PC-3 (cell line): ENCODE measurements around the gene HENMT1. TPM values are rescaled to one million over a fixed set of nuclear protein-coding genes. Genes with fewer than 3 reads are reported as not detected.
"Not testable (repeated sequence)": the region's sequence is repeated elsewhere in the genome, so short reads cannot be mapped to it uniquely, and the experiment has no call there.

Source experiments
- ATAC-seq: fragments of 200-7000 bp; cut with Tn5 transposase; 2 replicates; pipeline ENCODE4 v1.9.1; 2020; ENCODE audit warnings: mild to moderate bottlenecking, moderate library complexity
- BruUV-seq: library from RNA; stranded (reverse); fragments of 400-500 nt; replicated peaks from 2 replicates; lab custom pipeline; 2021; lab: Mats Ljungman, UMichigan
- CTCF ChIA-PET: fragments of 300-600 bp; sonication (Branson Sonifier 250); formaldehyde crosslinking; loops from one replicate; lab custom pipeline; 2022; ENCODE audit warnings: antibody characterized with exemption; lab: Charles Lee
- POLR2A ChIA-PET: fragments of 300-600 bp; sonication (Branson Sonifier 250); formaldehyde crosslinking; loops from one replicate; lab custom pipeline; 2022; ENCODE audit warnings: antibody characterized with exemption; ENCODE audit not compliant: unreplicated experiment; lab: Charles Lee
- DNase-seq: peaks from one replicate; pipeline ENCODE4 v3.0.0-alpha.2; 2015
- H2AFZ ChIP-seq: fragments of 300-600 bp; sonication (generic); 2 replicates; pipeline ENCODE4 v1.6.0; 2016; ENCODE audit warnings: antibody characterized with exemption, low read length
- H3F3A ChIP-seq: fragments of 300-600 bp; sonication (generic); one replicate; pipeline ENCODE4 v1.6.0; 2017; ENCODE audit warnings: antibody characterized with exemption, low read length, control low read depth, mild to moderate bottlenecking; ENCODE audit not compliant: unreplicated experiment
- H3K27ac ChIP-seq: fragments of 300-600 bp; sonication (generic); 2 replicates; pipeline ENCODE4 v1.5.1; 2016; ENCODE audit warnings: mild to moderate bottlenecking, low read length
- H3K27me3 ChIP-seq: fragments of 300-600 bp; sonication (generic); 2 replicates; pipeline ENCODE4 v1.6.1; 2016; ENCODE audit warnings: low read length, mixed read lengths
- H3K36me3 ChIP-seq: fragments of 300-600 bp; sonication (generic); 2 replicates; pipeline ENCODE4 v1.6.1; 2016; ENCODE audit warnings: low read depth, mixed run types, low read length, mixed read lengths
- H3K4me1 ChIP-seq: fragments of 300-600 bp; sonication (generic); 2 replicates; pipeline ENCODE4 v1.5.1; 2016; ENCODE audit warnings: low read length; ENCODE audit not compliant: insufficient read depth
- H3K4me2 ChIP-seq: fragments of 300-600 bp; sonication (generic); 2 replicates; pipeline ENCODE4 v1.6.0; 2016; ENCODE audit warnings: low read length
- H3K4me3 ChIP-seq: fragments of 300-600 bp; sonication (generic); 2 replicates; pipeline ENCODE4 v1.5.1; 2016; ENCODE audit warnings: mild to moderate bottlenecking, low read length, mixed read lengths
- H3K79me2 ChIP-seq: fragments of 300-600 bp; sonication (generic); 2 replicates; pipeline ENCODE4 v1.6.1; 2017; ENCODE audit warnings: low read length, mixed read lengths
- H3K9ac ChIP-seq: fragments of 300-600 bp; sonication (generic); 2 replicates; pipeline ENCODE4 v1.6.0; 2016; ENCODE audit warnings: mild to moderate bottlenecking, low read length
- H3K9me2 ChIP-seq: fragments of 300-600 bp; sonication (generic); replicated peaks from 2 replicates; pipeline ENCODE4 v1.6.1; 2016; ENCODE audit warnings: mixed run types, low read length, mixed read lengths
- H3K9me3 ChIP-seq: fragments of 300-600 bp; sonication (generic); 2 replicates; pipeline ENCODE4 v1.6.1; 2016; ENCODE audit warnings: low read length, mixed read lengths
- H4K20me1 ChIP-seq: fragments of 300-600 bp; sonication (generic); 2 replicates; pipeline ENCODE4 v1.6.1; 2016; ENCODE audit warnings: low read length, mixed read lengths
- EZH2 ChIP-seq: fragments of 300-600 bp; sonication (generic); IDR thresholded peaks from one replicate; pipeline ENCODE4 v1.6.1; 2017; ENCODE audit warnings: antibody characterized with exemption, mild to moderate bottlenecking, low read length; ENCODE audit not compliant: unreplicated experiment
- EZH2phosphoT487 ChIP-seq: fragments of 300-600 bp; sonication (generic); IDR thresholded peaks from 2 replicates; pipeline ENCODE4 v1.6.1; 2018; ENCODE audit warnings: mild to moderate bottlenecking, antibody characterized with exemption, low read length, borderline replicate concordance
- intact Hi-C: fragments of 100-400 bp; cut with micrococcal nuclease; formaldehyde crosslinking; loops from 2 replicates; pipeline ENCODE4 v1.9.0; 2023
- total RNA-seq: library from RNA; depleted of rRNA; stranded (reverse); fragments of >200 nt; gene quantifications from 2 replicates; pipeline ENCODE4 v1.2.3, GENCODE V29; 2014
- TF ChIP-seq, protein P1 (sequence below): fragments of 300-600 bp; sonication (generic); conservative IDR thresholded peaks from 2 replicates; pipeline ENCODE4 v1.5.1; 2017; ENCODE audit warnings: antibody characterized with exemption, low read depth, mild to moderate bottlenecking, low read length

Gene HENMT1
- total RNA-seq, 1 experiment from 2014 or later: 1.3 TPM

DNA sequence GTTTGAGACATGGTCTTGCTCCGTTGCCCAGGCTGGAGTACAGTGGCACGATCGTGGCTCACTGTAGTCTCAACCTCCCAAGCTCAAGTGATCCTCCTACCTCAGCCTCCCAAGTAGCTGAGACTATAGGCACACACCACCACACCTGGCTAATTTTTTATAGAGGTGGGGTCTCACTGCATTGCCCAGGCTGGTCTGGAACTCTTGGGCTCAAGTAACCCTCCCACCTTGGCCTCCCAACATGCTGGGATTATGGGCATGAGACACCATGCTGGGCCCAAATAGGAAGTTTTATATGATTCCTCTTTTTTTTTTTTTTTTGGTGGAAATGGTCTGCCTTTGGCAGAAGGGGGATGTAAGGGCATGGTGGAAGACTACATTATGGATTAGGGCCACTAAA, 45.8 kb upstream of the HENMT1 start:
- DNase-seq (no peak), ATAC-seq (no peak)
- ChIA-PET CTCF (no interaction called here), POLR2A (no interaction called here)
- TF ChIP-seq EZH2phosphoT487: no peak
- TF ChIP-seq, protein P1, sequence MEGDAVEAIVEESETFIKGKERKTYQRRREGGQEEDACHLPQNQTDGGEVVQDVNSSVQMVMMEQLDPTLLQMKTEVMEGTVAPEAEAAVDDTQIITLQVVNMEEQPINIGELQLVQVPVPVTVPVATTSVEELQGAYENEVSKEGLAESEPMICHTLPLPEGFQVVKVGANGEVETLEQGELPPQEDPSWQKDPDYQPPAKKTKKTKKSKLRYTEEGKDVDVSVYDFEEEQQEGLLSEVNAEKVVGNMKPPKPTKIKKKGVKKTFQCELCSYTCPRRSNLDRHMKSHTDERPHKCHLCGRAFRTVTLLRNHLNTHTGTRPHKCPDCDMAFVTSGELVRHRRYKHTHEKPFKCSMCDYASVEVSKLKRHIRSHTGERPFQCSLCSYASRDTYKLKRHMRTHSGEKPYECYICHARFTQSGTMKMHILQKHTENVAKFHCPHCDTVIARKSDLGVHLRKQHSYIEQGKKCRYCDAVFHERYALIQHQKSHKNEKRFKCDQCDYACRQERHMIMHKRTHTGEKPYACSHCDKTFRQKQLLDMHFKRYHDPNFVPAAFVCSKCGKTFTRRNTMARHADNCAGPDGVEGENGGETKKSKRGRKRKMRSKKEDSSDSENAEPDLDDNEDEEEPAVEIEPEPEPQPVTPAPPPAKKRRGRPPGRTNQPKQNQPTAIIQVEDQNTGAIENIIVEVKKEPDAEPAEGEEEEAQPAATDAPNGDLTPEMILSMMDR: no peak
- TF ChIP-seq EZH2: no peak
- Histone ChIP-seq H3K4me2 (no peak overlapping the region), H3F3A (peaks cover 9% of the 10 kb centered on the region), H3K4me3 (no peak overlapping the region), H3K4me1 (peaks cover 16% of the 10 kb centered on the region), H3K36me3 (peaks cover 3% of the 10 kb centered on the region), H3K9me2 (no peaks in the 10 kb centered on the region), H3K9me3 (no peaks in the 10 kb centered on the region), H4K20me1 (no peaks in the 10 kb centered on the region), H3K79me2 (no peaks in the 10 kb centered on the region), H3K27ac (no peak overlapping the region), H3K27me3 (no peaks in the 10 kb centered on the region), H2AFZ (no peak overlapping the region), H3K9ac (no peak overlapping the region)
- intact Hi-C loops: no loop called here
- BruUV-seq: no TSS peak

DNA sequence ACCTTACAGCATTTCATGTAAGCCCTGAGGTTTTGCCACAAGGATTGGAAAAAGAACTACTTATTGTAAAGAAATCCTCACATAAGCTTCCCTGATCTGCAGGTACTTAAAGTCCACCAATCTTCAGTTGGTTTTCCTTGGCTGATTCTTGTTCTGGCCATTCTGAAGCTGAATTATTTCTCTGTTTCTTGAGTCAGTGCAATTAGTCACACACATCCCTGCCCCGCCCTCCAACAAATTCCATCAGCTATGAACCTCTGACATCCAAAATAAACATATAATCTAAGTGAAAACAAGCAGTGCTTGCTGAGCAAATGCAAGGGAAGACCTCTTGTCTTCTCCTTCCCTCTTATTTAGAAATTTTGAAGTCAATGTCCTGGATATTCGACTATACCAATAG, 43.6 kb upstream of the HENMT1 start:
- Histone ChIP-seq H3K27ac (peak overlapping the region; percentile 17; the same call in 1 of the 2 replicates), H3K4me3 (no peak overlapping the region), H3K9me3 (no peaks in the 10 kb centered on the region), H3F3A (peaks cover 22% of the 10 kb centered on the region), H3K9me2 (no peaks in the 10 kb centered on the region), H3K27me3 (no peaks in the 10 kb centered on the region), H3K79me2 (no peaks in the 10 kb centered on the region), H3K36me3 (peaks cover 24% of the 10 kb centered on the region), H3K4me2 (peak overlapping the region; percentile 54), H2AFZ (no peak overlapping the region), H3K9ac (no peak overlapping the region), H4K20me1 (no peaks in the 10 kb centered on the region), H3K4me1 (peaks cover 16% of the 10 kb centered on the region)
- POLR2A ChIA-PET: interaction anchor here (0.7 kb wide), 1 partner anchor 675 kb away, joined by 3 read pairs; no protein-coding TSS in a partner anchor
- peak; percentile 91 for ATAC-seq
- TF ChIP-seq EZH2phosphoT487 (no peak), EZH2 (no peak)
- TF ChIP-seq, protein P1: no peak
- intact Hi-C loops: loop anchor here (1.0 kb wide), 1 partner anchor 42 kb away; the partner anchor contains the start of gene STXBP3
- BruUV-seq: no TSS peak
- DNase-seq: peak; percentile 78
- CTCF ChIA-PET: no interaction called here

DNA sequence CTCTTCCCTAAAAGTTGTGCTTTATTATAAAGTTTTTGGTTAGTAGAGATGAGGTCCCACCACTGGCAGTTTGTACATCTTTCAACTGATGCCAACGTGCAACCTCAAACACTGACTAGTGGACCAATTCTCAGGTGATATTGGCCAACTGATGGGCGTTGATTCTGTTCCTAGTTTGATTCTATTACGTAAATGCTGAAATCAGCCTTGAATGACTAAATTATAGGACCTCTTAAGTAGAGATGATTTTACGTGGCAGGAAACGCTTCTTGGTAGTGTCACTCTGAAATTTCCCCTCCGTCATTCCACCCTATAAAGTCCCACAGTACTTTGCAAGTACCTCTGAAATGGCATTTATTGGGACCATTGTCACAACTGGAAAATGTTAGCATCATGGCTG, 43.0 kb upstream of the HENMT1 start:
- DNase-seq: peak; percentile 8
- Histone ChIP-seq H3K4me2 (peak overlapping the region; percentile 54), H3K27me3 (no peaks in the 10 kb centered on the region), H3K79me2 (no peaks in the 10 kb centered on the region), H3K4me1 (peaks cover 16% of the 10 kb centered on the region), H4K20me1 (no peaks in the 10 kb centered on the region), H3K9me3 (no peaks in the 10 kb centered on the region), H3K9ac (no peak overlapping the region), H3K27ac (peak overlapping the region; percentile 17; the same call in 1 of the 2 replicates), H3K36me3 (peaks cover 29% of the 10 kb centered on the region), H2AFZ (no peak overlapping the region), H3K4me3 (no peak overlapping the region), H3F3A (peaks cover 22% of the 10 kb centered on the region), H3K9me2 (no peaks in the 10 kb centered on the region)
- no TSS peak for BruUV-seq
- ATAC-seq: peak; percentile 30
- ChIA-PET CTCF (no interaction called here), POLR2A (no interaction called here)
- no peak for TF ChIP-seq EZH2phosphoT487
- TF ChIP-seq, protein P1: no peak
- TF ChIP-seq EZH2: no peak
- intact Hi-C loops: loop anchor here (1.0 kb wide), 1 partner anchor 42 kb away; the partner anchor contains the start of gene STXBP3

DNA sequence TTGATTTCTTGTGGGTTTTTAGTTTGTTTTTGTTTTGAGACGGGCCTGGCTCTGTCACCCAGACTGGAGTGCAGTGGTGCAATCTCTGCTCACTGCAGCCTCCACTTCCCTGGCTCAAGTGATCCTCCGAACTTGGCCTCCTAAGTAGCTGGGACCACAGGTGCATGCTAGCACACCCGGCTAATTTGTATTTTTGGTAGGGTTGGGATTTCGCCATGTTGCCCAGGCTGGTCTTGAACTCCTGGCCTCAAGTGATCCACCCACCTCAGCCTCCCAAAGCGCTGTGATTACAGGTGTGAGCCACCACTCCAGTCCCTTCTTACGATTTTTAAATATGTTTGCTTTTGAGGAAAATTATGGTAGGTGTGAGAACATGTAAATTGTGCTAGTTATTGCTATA, 41.2 kb upstream of the HENMT1 start:
- H2AFZ ChIP-seq, H3K4me3 ChIP-seq, H3K4me2 ChIP-seq, H3K27ac ChIP-seq, DNase-seq, CTCF ChIA-PET, ATAC-seq, H3K9me3 ChIP-seq, H3K9me2 ChIP-seq, H4K20me1 ChIP-seq, H3K79me2 ChIP-seq, BruUV-seq, H3K9ac ChIP-seq, POLR2A ChIA-PET, intact Hi-C loops, H3K27me3 ChIP-seq: not testable (repeated sequence)
- Histone ChIP-seq H3K4me1 (peaks cover 16% of the 10 kb centered on the region), H3K36me3 (peaks cover 48% of the 10 kb centered on the region), H3F3A (peaks cover 22% of the 10 kb centered on the region)
